HEK293T (cell line): ENCODE data around the gene MYCBPAP.

Experiments
- CTCF ChIA-PET: fragments of 350-600 bp; formaldehyde crosslinking; extraction: SDS; loops from one replicate; lab custom pipeline; 2021; ENCODE audit warnings: antibody characterized with exemption, inconsistent platforms; lab: Yijun Ruan, JAX
- POLR2A ChIA-PET: fragments of 350-600 bp; formaldehyde crosslinking; extraction: SDS; loops from one replicate; lab custom pipeline; 2020; ENCODE audit warnings: antibody characterized with exemption, inconsistent platforms; lab: Yijun Ruan, JAX
- DNase-seq: peaks from one replicate; pipeline ENCODE4 v3.0.0; 2012; ENCODE audit warnings: mixed read lengths; ENCODE audit errors: extremely low spot score
- ARNT ChIP-seq: fragments of 450-650 bp; IDR thresholded peaks from 2 replicates; pipeline ENCODE4 v1.6.1; 2017; ENCODE audit warnings: mild to moderate bottlenecking
- BHLHE40 ChIP-seq: fragments of 450-650 bp; IDR thresholded peaks from 2 replicates; pipeline ENCODE4 v1.6.1; 2016; ENCODE audit warnings: mild to moderate bottlenecking, moderate library complexity, borderline replicate concordance
- CTBP1 ChIP-seq: fragments of 450-650 bp; IDR thresholded peaks from 2 replicates; pipeline ENCODE4 v1.6.1; 2016; ENCODE audit warnings: borderline replicate concordance
- ELF4 ChIP-seq: fragments of 450-650 bp; IDR thresholded peaks from 2 replicates; pipeline ENCODE4 v1.6.1; 2017; ENCODE audit warnings: antibody characterized with exemption
- FOXA1 ChIP-seq: fragments of 450-650 bp; IDR thresholded peaks from 2 replicates; pipeline ENCODE4 v1.6.1; 2016; ENCODE audit warnings: mild to moderate bottlenecking
- FOXK2 ChIP-seq: fragments of 450-650 bp; IDR thresholded peaks from 2 replicates; pipeline ENCODE4 v1.6.1; 2016; ENCODE audit warnings: mild to moderate bottlenecking
- FOXM1 ChIP-seq: fragments of 450-650 bp; IDR thresholded peaks from 2 replicates; pipeline ENCODE4 v1.6.1; 2017; ENCODE audit warnings: mild to moderate bottlenecking, borderline replicate concordance
- HDGF ChIP-seq: fragments of 450-650 bp; IDR thresholded peaks from 2 replicates; pipeline ENCODE4 v1.6.1; 2017; ENCODE audit warnings: antibody characterized with exemption, borderline replicate concordance
- L3MBTL2 ChIP-seq: fragments of 450-650 bp; conservative IDR thresholded peaks from 2 replicates; pipeline ENCODE4 v1.6.1; 2016; ENCODE audit warnings: mild to moderate bottlenecking
- LEF1 ChIP-seq: fragments of 450-650 bp; IDR thresholded peaks from 2 replicates; pipeline ENCODE4 v1.6.1; 2017; ENCODE audit warnings: mild to moderate bottlenecking, borderline replicate concordance
- NFRKB ChIP-seq: fragments of 450-650 bp; IDR thresholded peaks from 2 replicates; pipeline ENCODE4 v1.6.1; 2016; ENCODE audit warnings: mild to moderate bottlenecking, moderate library complexity
- PKNOX1 ChIP-seq: fragments of 450-650 bp; IDR thresholded peaks from 2 replicates; pipeline ENCODE4 v1.6.1; 2016
- SP1 ChIP-seq: fragments of 450-650 bp; IDR thresholded peaks from 2 replicates; pipeline ENCODE4 v1.6.1; 2017
- SUZ12 ChIP-seq: fragments of 450-650 bp; IDR thresholded peaks from 2 replicates; pipeline ENCODE4 v1.6.1; 2016; ENCODE audit warnings: mild to moderate bottlenecking
- TARDBP ChIP-seq: fragments of 450-650 bp; IDR thresholded peaks from 2 replicates; pipeline ENCODE4 v1.6.1; 2016
- ZNF384 ChIP-seq: fragments of 450-650 bp; IDR thresholded peaks from 2 replicates; pipeline ENCODE4 v1.6.1; 2016

MYCBPAP gene

GRCh38 chr17:50551884-50552283, 43.6 kb downstream of the MYCBPAP start:
- POLR2A ChIA-PET: interaction anchor here (1.2 to 1.8 kb wide), 3 partner anchors 11 to 167 kb away, joined by 3 to 9 read pairs (median 4); partner anchors contain the start of gene LUC7L3
- DNase-seq: no peak
- CTCF ChIA-PET: interaction anchor here (0.8 to 5.7 kb wide), 5 partner anchors 8 to 76 kb away, joined by 4 to 91 read pairs (median 5); no protein-coding TSS in a partner anchor
- TF ChIP-seq TARDBP: no peak
- no peak for TF ChIP-seq FOXA1
- TF ChIP-seq ARNT: no peak
- TF ChIP-seq SUZ12: no peak

- TF ChIP-seq NFRKB: no peak
- no peak for TF ChIP-seq FOXA1
- no peak for TF ChIP-seq SP1
- TF ChIP-seq PKNOX1: no peak
- TF ChIP-seq ARNT: no peak
- TF ChIP-seq LEF1: no peak
- TF ChIP-seq FOXK2: no peak
- TF ChIP-seq ZNF384: no peak
- no peak for TF ChIP-seq FOXM1
- TF ChIP-seq SUZ12: no peak
- TF ChIP-seq BHLHE40: no peak
- no peak for DNase-seq
- ChIA-PET POLR2A (no interaction called here), CTCF (no interaction called here)
Measured at GRCh38 chr17:50554201-50554600, 46.0 kb downstream of the MYCBPAP start.

- TF ChIP-seq SUZ12 (no peak), ARNT (no peak), PKNOX1 (no peak), FOXM1 (no peak), LEF1 (no peak), ZNF384 (no peak), ELF4 (no peak), FOXK2 (no peak), NFRKB (no peak), TARDBP (no peak)
- CTCF ChIA-PET: no interaction called here
- no peak for DNase-seq
- POLR2A ChIA-PET: no interaction called here
Measured at GRCh38 chr17:50556803-50557202, 48.6 kb downstream of the MYCBPAP start.

- POLR2A ChIA-PET: no interaction called here
- no peak for TF ChIP-seq FOXM1
- no peak for TF ChIP-seq ZNF384
- no peak for TF ChIP-seq L3MBTL2
- no peak for TF ChIP-seq CTBP1
- TF ChIP-seq FOXK2: no peak
- CTCF ChIA-PET: no interaction called here
- DNase-seq: no peak
Measured at GRCh38 chr17:50557630-50558029, 49.4 kb downstream of the MYCBPAP start.

- DNase-seq: no peak
Measured at GRCh38 chr17:50558091-50558490, 49.9 kb downstream of the MYCBPAP start.

GRCh38 chr17:50558581-50558940, 50.3 kb downstream of the MYCBPAP start:
- CTCF ChIA-PET: no interaction called here
- TF ChIP-seq ELF4: no peak
- no peak for TF ChIP-seq NFRKB
- no peak for TF ChIP-seq ARNT
- no peak for TF ChIP-seq HDGF
- no peak for TF ChIP-seq FOXA1
- no peak for TF ChIP-seq L3MBTL2
- TF ChIP-seq ZNF384: no peak
- TF ChIP-seq LEF1: no peak
- TF ChIP-seq FOXM1: no peak
- TF ChIP-seq TARDBP: no peak
- no peak for TF ChIP-seq BHLHE40
- TF ChIP-seq PKNOX1: no peak
- no peak for TF ChIP-seq CTBP1
- TF ChIP-seq SUZ12: no peak
- no peak for TF ChIP-seq SP1
- no peak for DNase-seq
- POLR2A ChIA-PET: no interaction called here

More at GRCh38 chr17:50558091-50558490, 49.9 kb downstream of the MYCBPAP start:
- ChIA-PET CTCF (no interaction called here), POLR2A (no interaction called here)
- TF ChIP-seq PKNOX1: no peak
- TF ChIP-seq FOXA1: no peak
- no peak for TF ChIP-seq BHLHE40
- TF ChIP-seq LEF1: no peak
- no peak for TF ChIP-seq L3MBTL2
- TF ChIP-seq ZNF384: no peak
- no peak for TF ChIP-seq SP1
- no peak for TF ChIP-seq CTBP1
- TF ChIP-seq FOXM1: no peak
- no peak for TF ChIP-seq NFRKB
- no peak for TF ChIP-seq ELF4
- TF ChIP-seq FOXK2: no peak
